Thyroid gland (tissue), 4 donors: ENCODE measurements around the gene FNDC3B.

ENCODE experiments used
- CTCF ChIP-seq, 6 experiments: fragments of 200-600 bp in 3 of 6; fragments of 450-650 bp in 3 of 6; sonication (generic) in 3 of 6; IDR thresholded peaks; one replicate each; pipeline ENCODE4 v1.5.1; 2016 to 2019; ENCODE audit warnings: antibody characterized with exemption in 6 of 6, mild to moderate bottlenecking in 2 of 6, inconsistent platforms in 1 of 6, moderate library complexity in 1 of 6
- POLR2A ChIP-seq, 2 donors: fragments of 450-650 bp; IDR thresholded peaks; one replicate each; pipeline ENCODE4 v1.6.1; 2017; ENCODE audit warnings: antibody characterized with exemption in 2 of 2, mild to moderate bottlenecking in 2 of 2, moderate library complexity in 1 of 2

- TF ChIP-seq CTCF (IDR thresholded peaks at IDR 0.05) (no peak), POLR2A (IDR thresholded peaks at IDR 0.05) (no peak)
These were observed 82.6 kb downstream of the FNDC3B start for GRCh38 chr3:172121981-172122380.
